A549 (cell line): ENCODE measurements around the gene TPSAB1. TPM values are rescaled to one million over a fixed set of nuclear protein-coding genes. Genes with fewer than 3 reads are reported as not detected.

Experiments
- ATAC-seq, 2 experiments: fragments of 200-7000 bp in 1 of 2; fragments of >200 bp in 1 of 2; cut with Nextera tagmentation in 1 of 2; cut with Tn5 transposase in 1 of 2; 3 replicates each; pipeline versions ENCODE4 v1.8.0 to v1.9.1; 2018 to 2020; ENCODE audit warnings: mild to moderate bottlenecking in 1 of 2, moderate library complexity in 1 of 2
- CTCF ChIA-PET: fragments of 300-600 bp; sonication (Branson Sonifier 250); formaldehyde crosslinking; extraction: SDS; loops from one replicate; lab custom pipeline; 2021; ENCODE audit warnings: antibody characterized with exemption, inconsistent platforms; lab: Yijun Ruan, JAX
- POLR2A ChIA-PET: fragments of 350-600 bp; formaldehyde crosslinking; extraction: SDS; loops from one replicate; lab custom pipeline; 2021; ENCODE audit warnings: antibody characterized with exemption, inconsistent platforms; lab: Yijun Ruan, JAX
- DNase-seq, 2 experiments: peaks; one replicate each; pipeline versions ENCODE4 v3.0.0 to v3.0.0-alpha.2; 2011 to 2016; ENCODE audit warnings: low read depth in 1 of 2, low spot score in 1 of 2
- FAIRE-seq: peaks from 2 replicates; lab custom pipeline; 2011; peaks lifted over from hg19 to GRCh38; lab: Jason Lieb, UNC
- H3K27ac ChIP-seq, 2 experiments: fragments of >200 bp; sonication (Bioruptor Twin); formaldehyde crosslinking; 3 replicates each; pipeline ENCODE4 v1.5.1; 2016 to 2017
- H3K4me1 ChIP-seq: fragments of >200 bp; sonication (Bioruptor Twin); formaldehyde crosslinking; 3 replicates; pipeline ENCODE4 v1.6.1; 2016
- H3K4me2 ChIP-seq: fragments of >200 bp; sonication (Bioruptor Twin); formaldehyde crosslinking; 3 replicates; pipeline ENCODE4 v1.6.1; 2016
- H3K4me3 ChIP-seq: fragments of >200 bp; sonication (Bioruptor Twin); formaldehyde crosslinking; 3 replicates; pipeline ENCODE4 v1.5.1; 2016
- H3K9me3 ChIP-seq: fragments of >200 bp; sonication (Bioruptor Twin); formaldehyde crosslinking; 3 replicates; pipeline ENCODE4 v1.6.1; 2016
- BCL3 ChIP-seq: fragments of >200 bp; sonication (Bioruptor Twin); formaldehyde crosslinking; IDR thresholded peaks from 3 replicates; pipeline ENCODE4 v1.6.1; 2016
- CEBPB ChIP-seq, 2 experiments: fragments of >200 bp in 1 of 2; sonication (Bioruptor Twin) in 1 of 2; formaldehyde crosslinking in 1 of 2; IDR thresholded peaks; 2 replicates each; pipeline ENCODE4 v1.6.1; 2012 to 2016
- CTCF ChIP-seq: fragments of >200 bp; sonication (Bioruptor Twin); formaldehyde crosslinking; IDR thresholded peaks from 3 replicates; pipeline ENCODE4 v1.5.1; 2016
- EHMT2 ChIP-seq: fragments of 200-600 bp; sonication (generic); IDR thresholded peaks from 2 replicates; pipeline ENCODE4 v1.6.1; 2016; ENCODE audit warnings: antibody characterized with exemption, low read depth, mild to moderate bottlenecking, moderate library complexity
- FOSL2 ChIP-seq, 2 experiments: fragments of 450-650 bp in 1 of 2; fragments of >200 bp in 1 of 2; sonication (Bioruptor Twin) in 1 of 2; formaldehyde crosslinking; IDR thresholded peaks; 2 replicates each; pipeline versions ENCODE4 v1.5.0 to v1.6.1; 2016 to 2020; ENCODE audit warnings: mild to moderate bottlenecking in 1 of 2, moderate library complexity in 1 of 2
- HES2 ChIP-seq: fragments of >200 bp; sonication (Bioruptor Twin); formaldehyde crosslinking; IDR thresholded peaks from 2 replicates; pipeline ENCODE4 v1.6.1; 2016
- HOXA7 ChIP-seq: fragments of 250-450 bp; sonication (Bioruptor Pico); IDR thresholded peaks from 2 replicates; pipeline ENCODE4 v1.5.0; 2020; ENCODE audit warnings: mild to moderate bottlenecking, moderate library complexity
- KDM1A ChIP-seq: fragments of 200-600 bp; sonication (generic); IDR thresholded peaks from 2 replicates; pipeline ENCODE4 v1.6.1; 2016; ENCODE audit warnings: low read depth, mild to moderate bottlenecking
- MAZ ChIP-seq: fragments of 150-350 bp; IDR thresholded peaks from 2 replicates; pipeline ENCODE4 v1.6.1; 2014; ENCODE audit warnings: antibody characterized with exemption, low read depth, low read length, borderline replicate concordance
- NFE2L2 ChIP-seq: fragments of 150-350 bp; conservative IDR thresholded peaks from 2 replicates; pipeline ENCODE4 v1.6.1; 2014; ENCODE audit warnings: low read length
- PBX3 ChIP-seq: IDR thresholded peaks from 2 replicates; pipeline ENCODE4 v1.6.1; 2012
- PHF8 ChIP-seq: fragments of 200-600 bp; sonication (generic); IDR thresholded peaks from 2 replicates; pipeline ENCODE4 v1.6.1; 2016; ENCODE audit warnings: low read depth, mild to moderate bottlenecking, antibody characterized with exemption, moderate library complexity, borderline replicate concordance
- POLR2A ChIP-seq: IDR thresholded peaks from 2 replicates; pipeline ENCODE4 v1.6.1; 2012; ENCODE audit warnings: mild to moderate bottlenecking, low read length
- RAD21 ChIP-seq, 2 experiments: fragments of >200 bp in 1 of 2; sonication (Bioruptor Twin) in 1 of 2; formaldehyde crosslinking in 1 of 2; IDR thresholded peaks in 1 of 2; conservative IDR thresholded peaks in 1 of 2; 2 replicates in 1 of 2; 3 replicates in 1 of 2; pipeline ENCODE4 v1.6.1; 2012 to 2018; ENCODE audit warnings: inconsistent platforms in 1 of 2
- RARB ChIP-seq: fragments of 250-450 bp; sonication (Bioruptor Pico); IDR thresholded peaks from 2 replicates; pipeline ENCODE4 v1.8.0; 2021; ENCODE audit warnings: mild to moderate bottlenecking, moderate library complexity
- SREBF2 ChIP-seq: fragments of 450-650 bp; IDR thresholded peaks from 2 replicates; pipeline ENCODE4 v1.6.1; 2014; ENCODE audit warnings: mild to moderate bottlenecking, moderate library complexity
- TP53 ChIP-seq: fragments of 250-450 bp; sonication (Bioruptor Pico); IDR thresholded peaks from 2 replicates; pipeline ENCODE4 v1.5.0; 2021; ENCODE audit warnings: mild to moderate bottlenecking, moderate library complexity
- USF2 ChIP-seq: fragments of 450-650 bp; IDR thresholded peaks from 2 replicates; pipeline ENCODE4 v1.6.1; 2014; ENCODE audit warnings: antibody characterized with exemption
- WGBS: methylation state at CpG from one replicate; pipeline ENCODE4 v1.1.6; 2017; ENCODE audit errors: missing lambda C conversion rate; 5-methylcytosine and 5-hydroxymethylcytosine counted together
- polyA plus RNA-seq, 4 experiments: library from polyadenylated mRNA; depleted of rRNA in 3 of 4; stranded (reverse); fragments of >200 nt; fragmentation: RNase III in 1 of 4; extraction: RNeasy Plus Mini Kit Qiagen cat#74134 plus additional on column Dnase treatment in 1 of 4; gene quantifications; 2 replicates in 3 of 4; 3 replicates in 1 of 4; pipeline ENCODE4 v1.2.3, GENCODE V29; 2011 to 2017

The TPSAB1 gene
- polyA plus RNA-seq, 2 of the 4 experiments (the other 2 are of a cell fraction), result not detected

- no peak for TF ChIP-seq TP53 (CRISPR knock-in tag)
- no peak for TF ChIP-seq MAZ
- TF ChIP-seq RAD21 (conservative IDR thresholded peaks at IDR 0.05 in 1 of 2, IDR thresholded peaks at IDR 0.05 in 1 of 2), result no peak
- no peak for TF ChIP-seq CEBPB (IDR thresholded peaks at IDR 0.05)
- TF ChIP-seq KDM1A, result no peak
- TF ChIP-seq EHMT2, result no peak
- no peak for TF ChIP-seq POLR2A
- no peak for TF ChIP-seq CTCF
- TF ChIP-seq, all 56 proteins: peak for 0
Measured at GRCh38 chr16:1279081-1279944, 38.8 kb downstream of the TPSAB1 start (continued).

GRCh38 chr16:1279945-1280589 lies 39.6 kb downstream of the TPSAB1 start:
- no peak overlapping the region for H3K27ac ChIP-seq
- H3K4me1 ChIP-seq, result no peaks in the 10 kb centered on the region
- H3K4me2 ChIP-seq, result no peak overlapping the region
- ChIA-PET CTCF (interaction anchor here (0.6 to 1.2 kb wide), 4 partner anchors 10 to 224 kb away, joined by 3 to 7 read pairs (median 3); no protein-coding TSS in a partner anchor), POLR2A (interaction anchor here (0.5 to 0.6 kb wide), 2 partner anchors 17 to 65 kb away, joined by 3 read pairs; no protein-coding TSS in a partner anchor)
- FAIRE-seq (no peak), ATAC-seq (no peak), DNase-seq (no peak)
- H3K9me3 ChIP-seq, result no peaks in the 10 kb centered on the region
- WGBS, result 76% methylated on average over 15 of the region's 29 CpGs
- H3K4me3 ChIP-seq, result no peak overlapping the region
- TF ChIP-seq RARB (no peak), PHF8 (no peak), USF2 (no peak), FOSL2 (IDR thresholded peaks at IDR 0.05) (no peak), FOSL2 (CRISPR knock-in tag; IDR thresholded peaks at IDR 0.05) (no peak), SREBF2 (no peak)
- TF ChIP-seq, all 56 proteins: peak for 0

GRCh38 chr16:1280783-1281182 lies 40.3 kb downstream of the TPSAB1 start:
- TF ChIP-seq PBX3, result no peak
- no peak for TF ChIP-seq HES2
- TF ChIP-seq PHF8, result no peak
- no peak for TF ChIP-seq HOXA7 (CRISPR knock-in tag)
- no peak for TF ChIP-seq USF2
- TF ChIP-seq NFE2L2, result no peak
- no peak for TF ChIP-seq BCL3
- POLR2A ChIA-PET, result interaction anchor here (0.5 to 0.6 kb wide), 2 partner anchors 17 to 64 kb away, joined by 3 read pairs; no protein-coding TSS in a partner anchor
- FAIRE-seq (no peak), DNase-seq (no peak), ATAC-seq (no peak)
- WGBS, result 56% methylated on average over 8 of the region's 8 CpGs
- Histone ChIP-seq H3K4me2 (no peak overlapping the region), H3K9me3 (no peaks in the 10 kb centered on the region), H3K27ac (no peak overlapping the region), H3K4me3 (no peak overlapping the region), H3K4me1 (no peaks in the 10 kb centered on the region)
- CTCF ChIA-PET, result interaction anchor here (0.6 to 1.0 kb wide), 2 partner anchors 42 to 225 kb away, joined by 3 read pairs; no protein-coding TSS in a partner anchor
